Right cardiac atrium (tissue), 5 donors: ENCODE data around the gene MAK. TPM values are rescaled to one million over a fixed set of nuclear protein-coding genes. Genes with fewer than 3 reads are reported as not detected.
"Not testable (repeated sequence)": the region's sequence is repeated elsewhere in the genome, so short reads cannot be mapped to it uniquely, and the experiment has no call there.

ENCODE experiments used
- ATAC-seq, 2 donors: fragments of 200-7000 bp; cut with Tn5 transposase; one replicate each; pipeline versions ENCODE4 v1.8.0 to v1.9.1; 2020; ENCODE audit warnings: moderate library complexity in 2 of 2, mild to moderate bottlenecking in 1 of 2
- DNase-seq, 3 donors: peaks; one replicate each; pipeline ENCODE4 v3.0.0-alpha.2; 2020
- H3K27ac ChIP-seq: one replicate; pipeline ENCODE4 v1.5.1; 2013; ENCODE audit warnings: mild to moderate bottlenecking, low read length, control low read depth, moderate library complexity
- H3K27me3 ChIP-seq: one replicate; pipeline ENCODE4 v1.6.1; 2013; ENCODE audit not compliant: control insufficient read depth, insufficient read depth
- H3K4me1 ChIP-seq: one replicate; pipeline ENCODE4 v1.6.1; 2013; ENCODE audit warnings: low read length; ENCODE audit not compliant: control insufficient read depth, insufficient read depth
- H3K4me3 ChIP-seq: one replicate; pipeline ENCODE4 v1.5.1; 2013; ENCODE audit warnings: low read length, control low read depth
- H3K9me3 ChIP-seq: one replicate; pipeline ENCODE4 v1.6.1; 2013; ENCODE audit warnings: low read length; ENCODE audit not compliant: control insufficient read depth
- WGBS: extraction: QIAGEN DNeasy Blood & Tissue Kit; methylation state at CpG from one replicate; pipeline ENCODE4 v1.1.7; 2013; 5-methylcytosine and 5-hydroxymethylcytosine counted together
- intact Hi-C, 4 donors: fragments of 100-400 bp; cut with DNase I; formaldehyde crosslinking; loops; one replicate each; pipeline versions ENCODE4 v1.11.0 to v1.14.0; 2022 to 2023
- polyA plus RNA-seq: library from polyadenylated mRNA; stranded (reverse); fragments of 200-250 nt; gene quantifications from one replicate; pipeline ENCODE4 v1.2.3, GENCODE V29; 2013
- total RNA-seq, 4 donors: library from RNA; stranded (reverse); fragmentation: NEBNext Ultra II Directional; extraction: Animal tissue kit (Norgen Biotek cat#: 25700); gene quantifications; one replicate each; pipeline ENCODE4 v1.2.1, GENCODE V29; 2021
- donor health status: healthy with polysubstance abuse.
- donor health status: DM: no; HTN: yes; CAD: no.
- donor health status: DM: no; HTN: no; CAD: no.
- donor health status: DM: no; HTN: yes; CAD: no; lungs with severe emphysema.
- donor health status: DM: yes; HTN: yes; CAD: no.

Gene MAK
- total and polyA plus RNA-seq, 5 donors = 0.11 to 0.29 (median 0.19) TPM; not detected in 1

GRCh38 chr6:10877012-10877411, 38.7 kb upstream of the MAK start:
- no peak overlapping the region for H3K27ac ChIP-seq
- WGBS = 93% methylated on average over 14 of the region's 14 CpGs
- no peak for ATAC-seq
- no peak overlapping the region for H3K4me3 ChIP-seq
- H3K4me1 ChIP-seq = no peaks in the 10 kb centered on the region
- H3K9me3 ChIP-seq = no peaks in the 10 kb centered on the region
- DNase-seq = no peak
- peaks cover 2% of the 10 kb centered on the region for H3K27me3 ChIP-seq
- intact Hi-C loops = no loop called here

- Histone ChIP-seq H3K27me3 (peaks cover 2% of the 10 kb centered on the region), H3K9me3 (no peaks in the 10 kb centered on the region), H3K4me1 (no peaks in the 10 kb centered on the region), H3K4me3 (no peak overlapping the region), H3K27ac (no peak overlapping the region)
- no peak for ATAC-seq
- no peak for DNase-seq
- intact Hi-C loops = no loop called here
- 83% methylated on average over 4 of the region's 4 CpGs for WGBS
Measured at GRCh38 chr6:10875026-10875425, 36.7 kb upstream of the MAK start.

- H3K27ac ChIP-seq = no peak overlapping the region
- H3K4me1 ChIP-seq = no peaks in the 10 kb centered on the region
- 83% methylated on average over 6 of the region's 6 CpGs for WGBS
- ATAC-seq (no peak), DNase-seq (no peak)
- peaks cover under 1% of the 10 kb centered on the region for H3K27me3 ChIP-seq
- no peaks in the 10 kb centered on the region for H3K9me3 ChIP-seq
- intact Hi-C loops = no loop called here
- no peak overlapping the region for H3K4me3 ChIP-seq
Measured at GRCh38 chr6:10874207-10874606, 35.9 kb upstream of the MAK start.

GRCh38 chr6:10873374-10873773, 35.0 kb upstream of the MAK start:
- intact Hi-C loops = no loop called here
- Histone ChIP-seq H3K4me1 (no peaks in the 10 kb centered on the region), H3K27me3 (no peaks in the 10 kb centered on the region), H3K4me3 (no peak overlapping the region), H3K9me3 (no peaks in the 10 kb centered on the region), H3K27ac (no peak overlapping the region)
- WGBS = 36% methylated on average over 1 of the region's 1 CpG
- ATAC-seq (no peak), DNase-seq (no peak)

- H3K4me3 ChIP-seq = no peak overlapping the region
- DNase-seq (no peak), ATAC-seq (no peak)
- H3K27ac ChIP-seq = no peak overlapping the region
- no peaks in the 10 kb centered on the region for H3K4me1 ChIP-seq
- 79% methylated on average over 3 of the region's 3 CpGs for WGBS
- no peaks in the 10 kb centered on the region for H3K27me3 ChIP-seq
- H3K9me3 ChIP-seq = no peaks in the 10 kb centered on the region
- intact Hi-C loops = no loop called here
Measured at GRCh38 chr6:10867952-10868351, 29.6 kb upstream of the MAK start.

GRCh38 chr6:10866709-10867108, 28.4 kb upstream of the MAK start:
- H3K9me3 ChIP-seq, DNase-seq, H3K4me3 ChIP-seq, intact Hi-C loops, H3K27ac ChIP-seq, H3K4me1 ChIP-seq, H3K27me3 ChIP-seq, ATAC-seq: not testable (repeated sequence)
- WGBS = 83% methylated on average over 3 of the region's 3 CpGs

GRCh38 chr6:10863031-10863430, 24.7 kb upstream of the MAK start:
- H3K4me3 ChIP-seq, H3K27ac ChIP-seq, H3K4me1 ChIP-seq, ATAC-seq, H3K27me3 ChIP-seq, DNase-seq, intact Hi-C loops, H3K9me3 ChIP-seq: not testable (repeated sequence)
- 92% methylated on average over 7 of the region's 7 CpGs for WGBS

- H3K4me3 ChIP-seq = no peak overlapping the region
- ATAC-seq = no peak
- no peak for DNase-seq
- H3K27ac ChIP-seq = no peak overlapping the region
- no peaks in the 10 kb centered on the region for H3K4me1 ChIP-seq
- no peaks in the 10 kb centered on the region for H3K27me3 ChIP-seq
- intact Hi-C loops = no loop called here
- WGBS = 76% methylated on average over 4 of the region's 4 CpGs
- H3K9me3 ChIP-seq = no peaks in the 10 kb centered on the region
Measured at GRCh38 chr6:10862361-10862760, 24.0 kb upstream of the MAK start.

GRCh38 chr6:10861086-10861485, 22.7 kb upstream of the MAK start:
- 72% methylated on average over 2 of the region's 2 CpGs for WGBS
- ATAC-seq (no peak), DNase-seq (no peak)
- no peaks in the 10 kb centered on the region for H3K4me1 ChIP-seq
- no peak overlapping the region for H3K4me3 ChIP-seq
- no peak overlapping the region for H3K27ac ChIP-seq
- no peaks in the 10 kb centered on the region for H3K27me3 ChIP-seq
- no peaks in the 10 kb centered on the region for H3K9me3 ChIP-seq
- intact Hi-C loops = no loop called here

- 90% methylated on average over 2 of the region's 2 CpGs for WGBS
Measured at GRCh38 chr6:10857259-10857658, 18.9 kb upstream of the MAK start.

GRCh38 chr6:10854922-10855632, 16.7 kb upstream of the MAK start:
- no peak overlapping the region for H3K4me3 ChIP-seq
- DNase-seq = no peak
- WGBS = 84% methylated on average over 7 of the region's 7 CpGs
- no peak for ATAC-seq
- H3K27ac ChIP-seq = no peak overlapping the region
- H3K9me3 ChIP-seq = no peaks in the 10 kb centered on the region
- H3K27me3 ChIP-seq = no peaks in the 10 kb centered on the region
- intact Hi-C loops = no loop called here
- H3K4me1 ChIP-seq = no peaks in the 10 kb centered on the region

More at GRCh38 chr6:10857259-10857658, 18.9 kb upstream of the MAK start:
- DNase-seq (no peak), ATAC-seq (no peak)
- intact Hi-C loops = no loop called here
- no peak overlapping the region for H3K4me3 ChIP-seq
- no peaks in the 10 kb centered on the region for H3K27me3 ChIP-seq
- H3K9me3 ChIP-seq = no peaks in the 10 kb centered on the region
- H3K4me1 ChIP-seq = no peaks in the 10 kb centered on the region
- no peak overlapping the region for H3K27ac ChIP-seq

- H3K4me1 ChIP-seq, ATAC-seq, H3K27me3 ChIP-seq, intact Hi-C loops, H3K4me3 ChIP-seq, DNase-seq, H3K9me3 ChIP-seq, H3K27ac ChIP-seq: not testable (repeated sequence)
- 88% methylated on average over 6 of the region's 6 CpGs for WGBS
Measured at GRCh38 chr6:10853849-10854300, 15.5 kb upstream of the MAK start.
